Measurements from ENCODE around the gene RRP36. TPM values are rescaled to one million over a fixed set of nuclear protein-coding genes. Genes with fewer than 3 reads are reported as not detected.

The RRP36 gene
- total and polyA plus RNA-seq, 7 donors = 31.0 to 70.5 (median 42.7) TPM

GRCh38 chr6:43060755-43061633 is 39.6 kb downstream of the RRP36 start:
- H3K27me3 ChIP-seq (ENCODE audit: insufficient read depth in 3 of 3, low read length in 2 of 3) = no peaks in the 10 kb centered on the region
- no peak overlapping the region for H3K27ac ChIP-seq
- WGBS, 3 donors = 83 to 88% (median 87%) methylated on average over 12 of the region's 12 CpGs
- H3K36me3 ChIP-seq (ENCODE audit: insufficient read depth in 1 of 2, low read depth in 1 of 2) = peaks cover 0 to 66% of the 10 kb centered on the region in 2 donors
- H3K9me3 ChIP-seq = no peaks in the 10 kb centered on the region
- TF ChIP-seq CTCF (IDR thresholded peaks at IDR 0.05) = no peak
- H3K4me1 ChIP-seq = peaks cover 18% of the 10 kb centered on the region
- H3K4me3 ChIP-seq = peak overlapping the region; percentile 85
- intact Hi-C loops (cut with DNase I) = loop anchor here in 1 of 2 donors (2.0 kb wide), 1 partner anchor 48 kb away; the partner anchor contains the start of gene MEA1
- DNase-seq = no peak
- no peak for ATAC-seq

GRCh38 chr6:43061861-43062260 is 40.4 kb downstream of the RRP36 start:
- no peak for DNase-seq
- TF ChIP-seq CTCF (IDR thresholded peaks at IDR 0.05) = no peak
- peaks cover 0 to 66% of the 10 kb centered on the region in 2 donors for H3K36me3 ChIP-seq (ENCODE audit: insufficient read depth in 1 of 2, low read depth in 1 of 2)

GRCh38 chr6:43062818-43063217 is 41.4 kb downstream of the RRP36 start:
- intact Hi-C loops (cut with DNase I) = no loop called here
- 93 to 95% (median 94%) methylated on average over 12 of the region's 12 CpGs for WGBS, 3 donors
- ATAC-seq (no peak), DNase-seq (no peak)
- peaks cover 14% of the 10 kb centered on the region for H3K4me1 ChIP-seq
- H3K36me3 ChIP-seq (ENCODE audit: insufficient read depth in 1 of 2, low read depth in 1 of 2) = peaks cover 0 to 63% of the 10 kb centered on the region in 2 donors
- H3K4me3 ChIP-seq = no peak overlapping the region
- no peaks in the 10 kb centered on the region for H3K9me3 ChIP-seq
- H3K27me3 ChIP-seq (ENCODE audit: insufficient read depth in 3 of 3, low read length in 2 of 3) = no peaks in the 10 kb centered on the region
- H3K27ac ChIP-seq = no peak overlapping the region
- no peak for TF ChIP-seq CTCF (IDR thresholded peaks at IDR 0.05)

More at GRCh38 chr6:43061861-43062260, 40.4 kb downstream of the RRP36 start:
- Histone ChIP-seq H3K4me3 (no peak overlapping the region), H3K27ac (no peak overlapping the region), H3K27me3 (ENCODE audit: insufficient read depth in 3 of 3, low read length in 2 of 3) (no peaks in the 10 kb centered on the region), H3K9me3 (no peaks in the 10 kb centered on the region), H3K4me1 (peaks cover 18% of the 10 kb centered on the region)
- ATAC-seq = no peak
- WGBS, 3 donors = 79 to 83% (median 82%) methylated on average over 2 of the region's 2 CpGs
- intact Hi-C loops (cut with DNase I) = loop anchor here in 1 of 2 donors (2.0 kb wide), 1 partner anchor 49 kb away; the partner anchor contains the start of gene MEA1

- ATAC-seq = peak in 2 of 4 donors; percentile 36 to 50
- no peak overlapping the region for H3K27ac ChIP-seq
- no peak for DNase-seq
- peak; percentile 11 for TF ChIP-seq CTCF (IDR thresholded peaks at IDR 0.05)
- no peak overlapping the region for H3K4me3 ChIP-seq
- H3K9me3 ChIP-seq = no peaks in the 10 kb centered on the region
- no peaks in the 10 kb centered on the region for H3K4me1 ChIP-seq
- WGBS, 3 donors = 64 to 74% (median 67%) methylated on average over 6 of the region's 6 CpGs
- peaks cover 0 to 87% of the 10 kb centered on the region in 2 donors for H3K36me3 ChIP-seq (ENCODE audit: insufficient read depth in 1 of 2, low read depth in 1 of 2)
- peaks cover 0 to 3% (median 0%) of the 10 kb centered on the region in 3 donors for H3K27me3 ChIP-seq (ENCODE audit: insufficient read depth in 3 of 3, low read length in 2 of 3)
- intact Hi-C loops (cut with DNase I) = loop anchor here in 1 of 2 donors (5.0 kb wide), 2 partner anchors 52 to 72 kb away; no protein-coding TSS in a partner anchor
These were observed 48.7 kb downstream of the RRP36 start for GRCh38 chr6:43070028-43070632.
